GM23338 (cell line): Measurements from ENCODE around the gene GCH1.

Experiments used
- CREB1 ChIP-seq: fragments of 250-450 bp; sonication (Bioruptor Pico); IDR thresholded peaks from 2 replicates; pipeline ENCODE4 v1.5.0; 2020; ENCODE audit warnings: low read depth, mild to moderate bottlenecking, moderate library complexity
- CTCF ChIP-seq, 2 experiments: fragments of 200-600 bp in 1 of 2; sonication (generic) in 1 of 2; conservative IDR thresholded peaks; 2 replicates each; pipeline versions ENCODE4 v1.5.1 to v1.6.1; 2016 to 2017; ENCODE audit warnings: antibody characterized with exemption in 2 of 2, low read depth in 2 of 2, mild to moderate bottlenecking in 2 of 2, moderate library complexity in 1 of 2
- EZH2 ChIP-seq: fragments of 200-600 bp; sonication (generic); IDR thresholded peaks from one replicate; pipeline ENCODE4 v1.8.0; 2017; ENCODE audit warnings: antibody characterized with exemption, mild to moderate bottlenecking, low read depth; ENCODE audit not compliant: unreplicated experiment
- POLR2AphosphoS5 ChIP-seq: IDR thresholded peaks from 2 replicates; pipeline ENCODE4 v1.6.1; 2016; ENCODE audit warnings: antibody characterized with exemption, low read depth
- ZNF114 ChIP-seq: fragments of 250-450 bp; sonication (Bioruptor Pico); IDR thresholded peaks from 2 replicates; pipeline ENCODE4 v1.5.0; 2020; ENCODE audit warnings: mild to moderate bottlenecking, moderate library complexity

GRCh38 chr14:54837508-54838149 is 65.0 kb downstream of the GCH1 start:
- TF ChIP-seq EZH2 (no peak), CTCF (conservative IDR thresholded peaks at IDR 0.05; ENCODE audit: low read depth in 2 of 2) (no peak), POLR2AphosphoS5 (no peak), ZNF114 (no peak), CREB1 (no peak)
